ENCODE measurements around the gene KCTD11. TPM values are rescaled to one million over a fixed set of nuclear protein-coding genes. Genes with fewer than 3 reads are reported as not detected.

Gene KCTD11
- total and polyA plus RNA-seq, 2 of the 13 experiments (the other 11 are each of a cell fraction or from before 2014, with no cell fraction given): 1.6 to 2.6 TPM

GRCh38 chr17:7315570-7316235 lies 36.3 kb upstream of the KCTD11 start (continued):
- 0 out of 2 replicates have a peak, but pooled peaks have one; percentile 5 for TF ChIP-seq BATF2 (CRISPR knock-in tag; IDR thresholded peaks at IDR 0.05)
- TF ChIP-seq ZNF354B (CRISPR knock-in tag; IDR thresholded peaks at IDR 0.05): no peak
- TF ChIP-seq, protein P1, sequence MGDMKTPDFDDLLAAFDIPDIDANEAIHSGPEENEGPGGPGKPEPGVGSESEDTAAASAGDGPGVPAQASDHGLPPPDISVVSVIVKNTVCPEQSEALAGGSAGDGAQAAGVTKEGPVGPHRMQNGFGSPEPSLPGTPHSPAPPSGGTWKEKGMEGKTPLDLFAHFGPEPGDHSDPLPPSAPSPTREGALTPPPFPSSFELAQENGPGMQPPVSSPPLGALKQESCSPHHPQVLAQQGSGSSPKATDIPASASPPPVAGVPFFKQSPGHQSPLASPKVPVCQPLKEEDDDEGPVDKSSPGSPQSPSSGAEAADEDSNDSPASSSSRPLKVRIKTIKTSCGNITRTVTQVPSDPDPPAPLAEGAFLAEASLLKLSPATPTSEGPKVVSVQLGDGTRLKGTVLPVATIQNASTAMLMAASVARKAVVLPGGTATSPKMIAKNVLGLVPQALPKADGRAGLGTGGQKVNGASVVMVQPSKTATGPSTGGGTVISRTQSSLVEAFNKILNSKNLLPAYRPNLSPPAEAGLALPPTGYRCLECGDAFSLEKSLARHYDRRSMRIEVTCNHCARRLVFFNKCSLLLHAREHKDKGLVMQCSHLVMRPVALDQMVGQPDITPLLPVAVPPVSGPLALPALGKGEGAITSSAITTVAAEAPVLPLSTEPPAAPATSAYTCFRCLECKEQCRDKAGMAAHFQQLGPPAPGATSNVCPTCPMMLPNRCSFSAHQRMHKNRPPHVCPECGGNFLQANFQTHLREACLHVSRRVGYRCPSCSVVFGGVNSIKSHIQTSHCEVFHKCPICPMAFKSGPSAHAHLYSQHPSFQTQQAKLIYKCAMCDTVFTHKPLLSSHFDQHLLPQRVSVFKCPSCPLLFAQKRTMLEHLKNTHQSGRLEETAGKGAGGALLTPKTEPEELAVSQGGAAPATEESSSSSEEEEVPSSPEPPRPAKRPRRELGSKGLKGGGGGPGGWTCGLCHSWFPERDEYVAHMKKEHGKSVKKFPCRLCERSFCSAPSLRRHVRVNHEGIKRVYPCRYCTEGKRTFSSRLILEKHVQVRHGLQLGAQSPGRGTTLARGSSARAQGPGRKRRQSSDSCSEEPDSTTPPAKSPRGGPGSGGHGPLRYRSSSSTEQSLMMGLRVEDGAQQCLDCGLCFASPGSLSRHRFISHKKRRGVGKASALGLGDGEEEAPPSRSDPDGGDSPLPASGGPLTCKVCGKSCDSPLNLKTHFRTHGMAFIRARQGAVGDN (CRISPR knock-in tag; IDR thresholded peaks at IDR 0.05): peak; percentile 16
- TF ChIP-seq ZNF776 (CRISPR knock-in tag; IDR thresholded peaks at IDR 0.05): 0 out of 2 replicates have a peak, but pooled peaks have one; percentile 44
- TF ChIP-seq BORCS8-MEF2B (CRISPR knock-in tag; IDR thresholded peaks at IDR 0.05): 0 out of 2 replicates have a peak, but pooled peaks have one; percentile 0
- TF ChIP-seq THRA (CRISPR knock-in tag; IDR thresholded peaks at IDR 0.05; ENCODE audit: borderline replicate concordance): peak; percentile 6; the same call in 1 of the 2 replicates
- TF ChIP-seq ZNF589 (CRISPR knock-in tag; conservative IDR thresholded peaks at IDR 0.05): 0 out of 2 replicates have a peak, but pooled peaks have one; percentile 7
- TF ChIP-seq KAT8 (CRISPR knock-in tag; IDR thresholded peaks at IDR 0.05): peak; percentile 10; the same call in 1 of the 2 replicates
- 0 out of 2 replicates have a peak, but pooled peaks have one; percentile 25 for TF ChIP-seq SKIL (CRISPR knock-in tag; IDR thresholded peaks at IDR 0.05; ENCODE audit: borderline replicate concordance)
- TF ChIP-seq TCF12 (IDR thresholded peaks at IDR 0.05): no peak
- TF ChIP-seq TCF12 (CRISPR knock-in tag; IDR thresholded peaks at IDR 0.05): 0 out of 2 replicates have a peak, but pooled peaks have one; percentile 3
- peak; percentile 14 for TF ChIP-seq ASH2L (IDR thresholded peaks at IDR 0.05; ENCODE audit: insufficient read length, low read depth, low read length)
- TF ChIP-seq SMARCE1 (IDR thresholded peaks at IDR 0.05; ENCODE audit: borderline replicate concordance): no peak
- TF ChIP-seq, protein P2, sequence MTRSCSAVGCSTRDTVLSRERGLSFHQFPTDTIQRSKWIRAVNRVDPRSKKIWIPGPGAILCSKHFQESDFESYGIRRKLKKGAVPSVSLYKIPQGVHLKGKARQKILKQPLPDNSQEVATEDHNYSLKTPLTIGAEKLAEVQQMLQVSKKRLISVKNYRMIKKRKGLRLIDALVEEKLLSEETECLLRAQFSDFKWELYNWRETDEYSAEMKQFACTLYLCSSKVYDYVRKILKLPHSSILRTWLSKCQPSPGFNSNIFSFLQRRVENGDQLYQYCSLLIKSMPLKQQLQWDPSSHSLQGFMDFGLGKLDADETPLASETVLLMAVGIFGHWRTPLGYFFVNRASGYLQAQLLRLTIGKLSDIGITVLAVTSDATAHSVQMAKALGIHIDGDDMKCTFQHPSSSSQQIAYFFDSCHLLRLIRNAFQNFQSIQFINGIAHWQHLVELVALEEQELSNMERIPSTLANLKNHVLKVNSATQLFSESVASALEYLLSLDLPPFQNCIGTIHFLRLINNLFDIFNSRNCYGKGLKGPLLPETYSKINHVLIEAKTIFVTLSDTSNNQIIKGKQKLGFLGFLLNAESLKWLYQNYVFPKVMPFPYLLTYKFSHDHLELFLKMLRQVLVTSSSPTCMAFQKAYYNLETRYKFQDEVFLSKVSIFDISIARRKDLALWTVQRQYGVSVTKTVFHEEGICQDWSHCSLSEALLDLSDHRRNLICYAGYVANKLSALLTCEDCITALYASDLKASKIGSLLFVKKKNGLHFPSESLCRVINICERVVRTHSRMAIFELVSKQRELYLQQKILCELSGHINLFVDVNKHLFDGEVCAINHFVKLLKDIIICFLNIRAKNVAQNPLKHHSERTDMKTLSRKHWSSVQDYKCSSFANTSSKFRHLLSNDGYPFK (CRISPR knock-in tag; IDR thresholded peaks at IDR 0.05; ENCODE audit: borderline replicate concordance): peak; percentile 13; the same call in 1 of the 2 replicates
- peak; percentile 1 for TF ChIP-seq RBM39 (IDR thresholded peaks at IDR 0.05; ENCODE audit: low read depth, low read length, poor library complexity, severe bottlenecking)
- TF ChIP-seq POLR2G (IDR thresholded peaks at IDR 0.05; ENCODE audit: low read depth, low read length): no peak
